Muscle layer of colon (tissue), 2 donors: ENCODE measurements around the gene GABARAPL2.

Experiments
- H3K27ac ChIP-seq: one replicate; pipeline ENCODE4 v1.7.0; 2013; ENCODE audit warnings: low read depth, mild to moderate bottlenecking, low read length, moderate library complexity
- H3K27me3 ChIP-seq, 2 donors: one replicate each; pipeline ENCODE4 v1.7.0; 2013; ENCODE audit warnings: low read length in 2 of 2, mild to moderate bottlenecking in 2 of 2; ENCODE audit not compliant: insufficient read depth in 2 of 2, control insufficient read depth in 1 of 2
- H3K36me3 ChIP-seq: one replicate; pipeline ENCODE4 v1.7.0; 2013; ENCODE audit warnings: mild to moderate bottlenecking, low read length; ENCODE audit not compliant: insufficient read depth
- H3K4me1 ChIP-seq: one replicate; pipeline ENCODE4 v1.7.0; 2013; ENCODE audit warnings: mild to moderate bottlenecking, low read length; ENCODE audit not compliant: insufficient read depth
- H3K4me3 ChIP-seq, 2 donors: one replicate each; pipeline ENCODE4 v1.7.0; 2013; ENCODE audit warnings: low read length in 2 of 2, low read depth in 1 of 2, mild to moderate bottlenecking in 1 of 2, moderate library complexity in 1 of 2
- H3K9ac ChIP-seq: one replicate; pipeline ENCODE4 v1.7.0; 2013; ENCODE audit warnings: low read length
- H3K9me3 ChIP-seq: one replicate; pipeline ENCODE4 v1.7.0; 2013; ENCODE audit warnings: mild to moderate bottlenecking, low read length
- donor health status: abdominal sarcoma.
- donor health status: Adenocarcinoma of cecum.

Gene GABARAPL2

GRCh38 chr16:75621170-75621477 is 54.9 kb downstream of the GABARAPL2 start:
- no peaks in the 10 kb centered on the region for H3K9me3 ChIP-seq
- no peak overlapping the region for H3K4me3 ChIP-seq
- peaks cover 21% of the 10 kb centered on the region for H3K4me1 ChIP-seq
- H3K9ac ChIP-seq: no peak overlapping the region
- no peak overlapping the region for H3K27ac ChIP-seq
- H3K27me3 ChIP-seq: no peaks in the 10 kb centered on the region
- peaks cover 21% of the 10 kb centered on the region for H3K36me3 ChIP-seq

- H3K4me1 ChIP-seq: peaks cover 21% of the 10 kb centered on the region
- no peaks in the 10 kb centered on the region for H3K9me3 ChIP-seq
- H3K36me3 ChIP-seq: peaks cover 18% of the 10 kb centered on the region
- peak within 1 kb of the TSS; percentile 79 for H3K9ac ChIP-seq
- no peaks in the 10 kb centered on the region for H3K27me3 ChIP-seq
- H3K4me3 ChIP-seq: peak within 1 kb of the TSS; percentile 75 to 82
- peak within 1 kb of the TSS; percentile 97 for H3K27ac ChIP-seq
Measured at GRCh38 chr16:75622761-75623605, 56.8 kb downstream of the GABARAPL2 start, which contains the start of gene ADAT1. ADAT1 (minus strand) TSS chr16:75623281; CDS start chr16:75620799, 2,482 bp downstream.

- Histone ChIP-seq H3K4me1 (peaks cover 21% of the 10 kb centered on the region), H3K9me3 (no peaks in the 10 kb centered on the region), H3K27ac (no peak overlapping the region), H3K4me3 (no peak overlapping the region), H3K9ac (no peak overlapping the region), H3K27me3 (no peaks in the 10 kb centered on the region), H3K36me3 (peaks cover 35% of the 10 kb centered on the region)
Measured at GRCh38 chr16:75624921-75625334, 58.7 kb downstream of the GABARAPL2 start.

GRCh38 chr16:75626806-75627205 is 60.6 kb downstream of the GABARAPL2 start:
- H3K4me3 ChIP-seq: no peak overlapping the region
- H3K27ac ChIP-seq: no peak overlapping the region
- H3K4me1 ChIP-seq: peaks cover 7% of the 10 kb centered on the region
- no peaks in the 10 kb centered on the region for H3K27me3 ChIP-seq
- no peaks in the 10 kb centered on the region for H3K9me3 ChIP-seq
- H3K9ac ChIP-seq: no peak overlapping the region
- H3K36me3 ChIP-seq: peaks cover 45% of the 10 kb centered on the region
